Gastrocnemius medialis (tissue), 4 donors: Measurements from ENCODE around the gene DIP2C. TPM values are rescaled to one million over a fixed set of nuclear protein-coding genes. Genes with fewer than 3 reads are reported as not detected.

Experiments used
- ATAC-seq, 2 donors: fragments of 150-250 bp; one replicate each; pipeline ENCODE4 v1.9.1; 2016
- DNase-seq, 2 donors: peaks; one replicate each; pipeline ENCODE4 v3.0.0-alpha.2; 2019
- H3K27ac ChIP-seq, 4 donors: fragments of 200-600 bp; sonication (generic); 1 replicate in 1 of 4; 2 replicates in 3 of 4; pipeline ENCODE4 v1.5.1; 2016 to 2018; ENCODE audit warnings: mild to moderate bottlenecking in 2 of 4, moderate library complexity in 1 of 4
- H3K27me3 ChIP-seq, 3 donors: fragments of 200-600 bp; sonication (generic) in 2 of 3; 1 replicate in 1 of 3; 2 replicates in 2 of 3; pipeline versions ENCODE4 v1.5.1 to v1.6.0; 2016 to 2019; ENCODE audit warnings: mild to moderate bottlenecking in 1 of 3, moderate library complexity in 1 of 3
- H3K36me3 ChIP-seq, 2 donors: fragments of 200-600 bp; sonication (generic) in 1 of 2; one replicate each; pipeline ENCODE4 v1.5.1; 2017 to 2018
- H3K4me1 ChIP-seq, 2 donors: fragments of 200-600 bp; sonication (generic) in 1 of 2; one replicate each; pipeline ENCODE4 v1.5.1; 2016 to 2017; ENCODE audit warnings: mild to moderate bottlenecking in 2 of 2
- H3K4me3 ChIP-seq, 4 donors: fragments of 200-600 bp; sonication (generic) in 3 of 4; 1 replicate in 1 of 4; 2 replicates in 3 of 4; pipeline ENCODE4 v1.5.1; 2016 to 2019; ENCODE audit warnings: mild to moderate bottlenecking in 2 of 4
- H3K9me3 ChIP-seq, 3 donors: fragments of 200-600 bp; sonication (generic) in 2 of 3; 1 replicate in 1 of 3; 2 replicates in 2 of 3; pipeline ENCODE4 v1.5.1; 2016 to 2019
- CTCF ChIP-seq, 5 experiments: fragments of 450-650 bp in 3 of 5; fragments of 200-600 bp in 2 of 5; sonication (generic) in 2 of 5; IDR thresholded peaks in 4 of 5; conservative IDR thresholded peaks in 1 of 5; 1 replicate in 4 of 5; 2 replicates in 1 of 5; pipeline ENCODE4 v1.5.1; 2016 to 2019; ENCODE audit warnings: antibody characterized with exemption in 5 of 5, mild to moderate bottlenecking in 3 of 5, moderate library complexity in 3 of 5
- POLR2A ChIP-seq, 2 donors: fragments of 450-650 bp; IDR thresholded peaks; one replicate each; pipeline ENCODE4 v1.6.1; 2017; ENCODE audit warnings: antibody characterized with exemption in 2 of 2, mild to moderate bottlenecking in 2 of 2, moderate library complexity in 2 of 2
- in situ Hi-C, 4 donors: fragments of 200-750 bp; cut with MboI; loops; one replicate each; pipeline versions ENCODE4 v1.15.0 to v1.8.0; 2017; ENCODE audit warnings: low sequenced_read_pairs in 4 of 4
- intact Hi-C: fragments of 100-400 bp; cut with DNase I; formaldehyde crosslinking; loops from one replicate; pipeline ENCODE4 v1.15.1; 2023; ENCODE audit warnings: low total_unique reads
- total RNA-seq, 4 donors: library from RNA; depleted of rRNA; stranded (reverse); fragments of >200 nt; gene quantifications; one replicate each; pipeline versions ENCODE4 v1.1.0 to v1.2.3, GENCODE V29; 2016

DIP2C gene
- total RNA-seq, 4 donors from 2014 or later, result 19.1 to 60.0 (median 30.2) TPM

DNA sequence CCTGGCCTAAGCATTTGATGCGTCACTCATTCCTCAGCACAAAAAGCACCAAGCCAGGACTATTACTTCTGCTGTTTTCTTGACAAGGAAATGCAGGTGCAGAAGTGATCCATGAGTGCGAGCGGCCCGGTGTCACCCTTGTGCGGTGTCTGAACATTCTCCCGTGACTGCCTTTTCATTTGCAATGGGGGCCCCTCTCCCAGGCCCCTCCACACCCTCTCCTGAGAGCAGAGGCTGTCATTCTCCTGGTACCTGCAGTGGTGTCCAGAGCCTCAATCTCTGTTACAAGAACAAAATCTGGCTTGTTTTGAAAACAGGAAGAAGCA, 213.1 kb downstream of the DIP2C start:
- no peak for ATAC-seq
- no peak for DNase-seq
- TF ChIP-seq POLR2A (IDR thresholded peaks at IDR 0.05) (no peak), CTCF (IDR thresholded peaks at IDR 0.05 in 4 of 5, conservative IDR thresholded peaks at IDR 0.05 in 1 of 5) (no peak)
- Histone ChIP-seq H3K4me3 (no peak overlapping the region), H3K9me3 (no peaks in the 10 kb centered on the region), H3K4me1 (peaks cover 14 to 15% of the 10 kb centered on the region in 2 donors), H3K27me3 (no peaks in the 10 kb centered on the region), H3K36me3 (no peaks in the 10 kb centered on the region), H3K27ac (no peak overlapping the region)
- intact Hi-C loops, result no loop called here
- in situ Hi-C loops, result no loop called here

GRCh38 chr10:475709-476454, 213.6 kb downstream of the DIP2C start:
- H3K27ac ChIP-seq, result no peak overlapping the region
- DNase-seq (no peak), ATAC-seq (no peak)
- TF ChIP-seq POLR2A (IDR thresholded peaks at IDR 0.05) (no peak), CTCF (IDR thresholded peaks at IDR 0.05 in 4 of 5, conservative IDR thresholded peaks at IDR 0.05 in 1 of 5) (no peak)
- in situ Hi-C loops, result no loop called here
- H3K4me1 ChIP-seq, result peaks cover 8 to 10% of the 10 kb centered on the region in 2 donors
- H3K36me3 ChIP-seq, result peaks cover 0 to 5% of the 10 kb centered on the region in 2 donors
- intact Hi-C loops, result no loop called here
- H3K4me3 ChIP-seq, result no peak overlapping the region
- no peaks in the 10 kb centered on the region for H3K27me3 ChIP-seq
- H3K9me3 ChIP-seq, result no peaks in the 10 kb centered on the region

- Histone ChIP-seq H3K36me3 (peaks cover 0 to 13% of the 10 kb centered on the region in 2 donors), H3K27ac (no peak overlapping the region), H3K27me3 (no peaks in the 10 kb centered on the region), H3K4me1 (peaks cover 3 to 5% of the 10 kb centered on the region in 2 donors), H3K9me3 (no peaks in the 10 kb centered on the region), H3K4me3 (no peak overlapping the region)
- intact Hi-C loops (no loop called here), in situ Hi-C loops (no loop called here)
- no peak for ATAC-seq
- no peak for TF ChIP-seq POLR2A (IDR thresholded peaks at IDR 0.05)
- TF ChIP-seq CTCF (IDR thresholded peaks at IDR 0.05 in 4 of 5, conservative IDR thresholded peaks at IDR 0.05 in 1 of 5), result no peak
- no peak for DNase-seq
Observed at GRCh38 chr10:474946-475345, 214.5 kb downstream of the DIP2C start.

DNA sequence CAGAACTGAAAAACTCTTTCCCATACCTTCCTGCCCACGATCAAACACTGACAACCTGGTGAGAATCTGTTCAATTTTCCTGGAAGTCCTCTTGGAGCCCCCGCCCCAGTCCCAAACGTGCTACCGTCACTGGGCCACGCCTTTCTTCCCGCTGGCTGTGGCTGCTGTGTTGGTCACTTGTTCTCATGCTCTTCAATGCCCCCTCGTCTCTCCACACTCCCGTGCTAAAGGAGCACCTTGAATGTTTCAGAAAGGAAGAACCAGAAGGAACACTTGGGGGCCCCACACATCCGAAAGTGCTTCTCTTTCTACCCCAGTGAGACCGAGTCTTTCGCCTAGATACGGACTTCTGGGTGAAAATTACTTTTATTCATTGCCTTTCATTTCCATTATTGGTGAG, 215.1 kb downstream of the DIP2C start:
- Histone ChIP-seq H3K27ac (no peak overlapping the region), H3K4me3 (no peak overlapping the region), H3K9me3 (no peaks in the 10 kb centered on the region), H3K27me3 (no peaks in the 10 kb centered on the region), H3K4me1 (peaks cover 3 to 5% of the 10 kb centered on the region in 2 donors), H3K36me3 (peaks cover 0 to 13% of the 10 kb centered on the region in 2 donors)
- TF ChIP-seq POLR2A (IDR thresholded peaks at IDR 0.05) (no peak), CTCF (IDR thresholded peaks at IDR 0.05 in 4 of 5, conservative IDR thresholded peaks at IDR 0.05 in 1 of 5) (no peak)
- intact Hi-C loops, result no loop called here
- in situ Hi-C loops, result no loop called here
- DNase-seq (no peak), ATAC-seq (no peak)
